Muscle layer of duodenum (tissue), 2 donors: Measurements from ENCODE around the gene IBA57.
"Not testable (repeated sequence)": the region's sequence is repeated elsewhere in the genome, so short reads cannot be mapped to it uniquely, and the experiment has no call there.

ENCODE experiments used
- H3K27ac ChIP-seq: one replicate; pipeline ENCODE4 v1.7.0; 2013; ENCODE audit warnings: mild to moderate bottlenecking, low read length
- H3K27me3 ChIP-seq: one replicate; pipeline ENCODE4 v1.7.0; 2013; ENCODE audit warnings: low read depth, mild to moderate bottlenecking, control low read depth, low read length
- H3K36me3 ChIP-seq, 2 donors: one replicate each; pipeline ENCODE4 v1.7.0; 2013; ENCODE audit warnings: low read length in 2 of 2, control low read depth in 1 of 2, mild to moderate bottlenecking in 1 of 2; ENCODE audit not compliant: insufficient read depth in 2 of 2, control insufficient read depth in 1 of 2
- H3K4me1 ChIP-seq, 2 donors: one replicate each; pipeline ENCODE4 v1.7.0; 2013; ENCODE audit warnings: low read length in 2 of 2, mild to moderate bottlenecking in 2 of 2, control low read depth in 1 of 2, moderate library complexity in 1 of 2; ENCODE audit not compliant: insufficient read depth in 2 of 2, control insufficient read depth in 1 of 2
- H3K4me3 ChIP-seq, 2 donors: one replicate each; pipeline ENCODE4 v1.7.0; 2013; ENCODE audit warnings: low read length in 2 of 2, low read depth in 1 of 2, mild to moderate bottlenecking in 1 of 2
- H3K9me3 ChIP-seq, 2 donors: one replicate each; pipeline ENCODE4 v1.7.0; 2013; ENCODE audit warnings: low read length in 2 of 2, control low read depth in 1 of 2, mild to moderate bottlenecking in 1 of 2; ENCODE audit not compliant: control insufficient read depth in 1 of 2
- donor health status: healthy.

IBA57 gene

DNA sequence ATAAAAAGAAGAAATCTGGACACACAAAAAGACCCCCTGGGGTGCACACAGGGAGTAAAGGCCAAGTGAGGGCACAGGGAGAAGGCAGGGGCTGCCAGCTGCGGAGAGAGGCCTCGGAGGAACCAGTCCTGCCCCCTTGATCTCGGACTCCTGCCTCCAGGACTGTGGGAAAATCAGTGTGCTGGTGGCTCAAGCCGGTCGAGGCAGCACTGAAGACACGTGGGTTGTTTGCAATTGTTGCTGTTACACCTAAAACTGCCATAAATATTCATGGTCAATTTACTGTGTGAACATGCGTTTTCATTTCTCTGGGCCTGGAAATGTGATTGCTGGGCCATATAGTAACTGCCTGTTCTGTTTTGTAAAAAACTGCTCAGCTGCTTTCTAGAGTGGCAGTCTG, 18.5 kb downstream of the IBA57 start:
- Histone ChIP-seq H3K27me3 (no peaks in the 10 kb centered on the region), H3K4me3 (no peak overlapping the region), H3K4me1 (no peaks in the 10 kb centered on the region), H3K27ac (no peak overlapping the region), H3K9me3 (no peaks in the 10 kb centered on the region), H3K36me3 (no peaks in the 10 kb centered on the region)

DNA sequence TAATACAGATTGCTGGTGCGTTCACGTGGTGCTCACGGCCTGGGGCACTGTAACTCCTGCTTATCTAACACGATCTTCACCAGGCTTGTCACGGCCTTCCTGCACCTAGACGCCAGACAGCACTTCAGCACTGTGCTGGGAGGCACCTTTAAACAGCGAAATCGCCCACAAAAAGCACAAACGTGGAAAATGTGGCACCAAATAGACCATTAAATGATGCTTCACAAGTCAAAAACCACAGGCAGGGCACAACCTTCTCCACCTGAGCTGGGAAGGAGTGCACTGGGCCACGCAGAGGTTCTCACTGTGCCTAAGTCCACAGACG, 20.0 kb downstream of the IBA57 start:
- Histone ChIP-seq H3K27ac (no peak overlapping the region), H3K27me3 (no peaks in the 10 kb centered on the region), H3K4me1 (no peaks in the 10 kb centered on the region), H3K9me3 (no peaks in the 10 kb centered on the region), H3K4me3 (no peak overlapping the region), H3K36me3 (no peaks in the 10 kb centered on the region)

DNA sequence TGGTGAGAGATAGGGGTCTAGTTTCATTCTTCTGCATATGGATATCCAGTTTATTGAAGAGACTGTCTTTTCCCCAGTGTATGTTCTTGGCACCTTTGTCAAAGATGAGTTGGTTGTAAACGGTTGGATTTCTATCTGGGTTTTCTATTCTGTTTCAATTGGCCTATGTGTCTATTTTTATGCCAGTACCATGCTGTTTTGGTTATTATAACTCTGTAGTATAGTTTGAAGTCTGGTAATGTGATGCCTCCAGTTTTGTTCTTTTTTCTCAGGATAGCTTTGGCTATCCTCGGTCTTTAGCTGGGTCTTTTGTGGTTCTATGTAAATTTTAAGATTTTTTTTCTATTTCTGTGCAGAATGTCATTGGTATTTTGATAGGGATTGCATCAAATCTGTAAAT, 22.6 kb downstream of the IBA57 start:
- H3K4me3 ChIP-seq, H3K36me3 ChIP-seq, H3K27me3 ChIP-seq, H3K27ac ChIP-seq, H3K9me3 ChIP-seq, H3K4me1 ChIP-seq: not testable (repeated sequence)

DNA sequence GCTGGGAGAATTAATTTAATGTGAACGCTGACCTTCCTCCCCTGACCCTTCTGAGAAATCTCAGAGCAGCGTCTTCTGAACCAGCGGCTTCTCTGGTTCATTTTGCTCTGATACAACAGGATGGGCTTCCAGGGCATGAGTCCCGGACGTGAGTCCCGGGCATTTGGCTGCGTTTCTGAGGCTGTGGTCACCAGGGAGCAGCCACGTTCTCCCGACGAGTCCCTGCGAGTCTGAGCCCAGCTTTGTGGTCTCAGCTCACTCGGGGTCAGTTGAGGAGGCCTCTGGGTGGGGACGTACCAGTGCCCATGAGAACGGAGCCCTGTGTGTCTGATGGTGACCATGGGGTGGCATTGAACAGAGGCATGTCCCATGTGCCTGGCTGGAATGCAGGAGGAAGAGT, 24.6 kb downstream of the IBA57 start:
- Histone ChIP-seq H3K4me3 (no peak overlapping the region), H3K9me3 (no peaks in the 10 kb centered on the region), H3K36me3 (no peaks in the 10 kb centered on the region), H3K27ac (no peak overlapping the region), H3K4me1 (no peaks in the 10 kb centered on the region), H3K27me3 (no peaks in the 10 kb centered on the region)

DNA sequence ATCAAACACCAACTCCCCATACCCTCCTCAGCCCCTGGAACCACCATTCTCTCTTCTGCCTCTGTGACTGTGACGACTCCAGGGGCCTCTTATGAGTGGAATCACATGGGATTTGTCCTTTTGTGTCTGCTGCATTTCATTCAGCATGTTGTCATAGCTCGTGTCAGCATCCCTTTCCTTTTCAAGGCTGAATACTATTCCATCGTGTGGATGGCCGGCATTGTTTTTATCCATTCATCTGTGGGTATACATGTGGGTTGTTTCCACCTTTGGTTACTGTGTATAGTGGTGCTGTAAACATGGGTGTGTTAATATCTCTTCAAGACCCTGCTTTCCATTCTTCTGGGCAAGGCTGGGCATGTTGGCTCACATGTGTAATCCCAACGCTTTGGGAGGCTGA, 25.2 kb downstream of the IBA57 start:
- Histone ChIP-seq H3K4me3 (no peak overlapping the region), H3K9me3 (no peaks in the 10 kb centered on the region), H3K27me3 (no peaks in the 10 kb centered on the region)

DNA sequence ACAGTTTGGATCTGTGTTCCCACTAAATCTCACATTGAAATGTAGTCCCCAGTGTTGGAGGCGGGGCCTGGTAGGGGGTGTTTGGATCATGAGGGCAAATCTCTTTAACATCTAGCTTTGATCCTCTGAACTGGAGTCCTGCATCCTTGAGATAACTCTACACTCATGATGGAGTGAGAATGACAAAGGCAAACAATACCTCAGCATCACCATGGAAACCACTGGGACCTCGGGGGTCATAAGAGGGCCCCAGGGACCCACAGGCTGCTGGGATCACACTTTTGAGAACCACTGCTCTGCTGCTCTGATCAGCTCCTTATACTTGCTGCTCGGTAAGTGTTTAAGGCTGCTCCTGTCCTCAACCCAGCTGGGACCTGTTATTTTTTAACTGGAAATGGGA, 28.8 kb downstream of the IBA57 start:
- no peaks in the 10 kb centered on the region for H3K4me1 ChIP-seq
- H3K27ac ChIP-seq, result no peak overlapping the region

More for the DNA sequence above, 25.2 kb downstream of the IBA57 start:
- Histone ChIP-seq H3K36me3 (no peaks in the 10 kb centered on the region), H3K4me1 (no peaks in the 10 kb centered on the region), H3K27ac (no peak overlapping the region)

DNA sequence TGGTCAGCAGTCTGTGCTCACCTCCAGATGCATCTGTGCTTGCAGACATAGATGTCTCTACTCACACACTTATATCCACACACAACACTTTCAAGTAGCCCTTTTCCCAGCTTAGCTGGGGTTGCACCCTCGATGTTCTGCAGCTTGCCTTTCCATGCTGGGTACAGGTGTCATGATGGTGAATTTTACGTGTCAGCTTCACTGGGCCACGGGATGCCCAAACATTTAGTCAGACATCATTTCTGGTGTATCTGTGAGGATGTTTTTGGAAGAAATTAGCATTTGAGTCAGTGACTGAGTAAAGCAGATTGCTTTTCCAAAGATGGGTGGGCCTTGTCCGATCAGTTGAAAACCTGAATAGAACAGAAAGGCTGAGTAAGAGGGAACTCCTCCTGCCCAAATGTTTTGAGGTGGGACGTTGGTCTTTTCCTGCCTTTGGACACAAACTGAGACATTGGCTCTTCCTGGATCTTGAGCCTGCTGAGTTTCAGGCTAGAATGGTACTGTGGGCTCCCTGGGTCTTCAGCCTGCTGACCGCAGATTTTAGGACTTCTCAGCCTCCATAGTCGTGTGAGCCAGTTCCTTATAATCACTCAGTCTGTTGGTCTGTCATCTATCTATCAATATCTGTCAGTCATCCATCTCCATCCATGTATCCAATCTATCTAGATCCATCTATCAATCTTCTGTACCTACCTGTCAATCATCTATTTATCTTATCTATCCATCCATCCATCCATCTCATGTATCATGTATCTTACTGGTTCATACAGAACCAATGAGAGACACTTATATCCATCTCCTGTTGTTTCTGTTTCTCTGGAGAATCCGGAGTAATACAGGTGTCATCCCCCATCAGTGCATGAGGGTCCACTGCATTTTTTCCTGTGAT, 29.6 kb downstream of the IBA57 start:
- H3K27me3 ChIP-seq, result no peaks in the 10 kb centered on the region
- H3K4me1 ChIP-seq, result no peaks in the 10 kb centered on the region
- H3K27ac ChIP-seq, result no peak overlapping the region
- peaks cover 8 to 14% of the 10 kb centered on the region in 2 donors for H3K9me3 ChIP-seq
- peaks cover 0 to 2% of the 10 kb centered on the region in 2 donors for H3K36me3 ChIP-seq
- H3K4me3 ChIP-seq, result no peak overlapping the region

More for the DNA sequence above, 28.8 kb downstream of the IBA57 start:
- Histone ChIP-seq H3K9me3 (peaks cover 8 to 9% of the 10 kb centered on the region in 2 donors), H3K36me3 (no peaks in the 10 kb centered on the region), H3K4me3 (no peak overlapping the region), H3K27me3 (no peaks in the 10 kb centered on the region)

DNA sequence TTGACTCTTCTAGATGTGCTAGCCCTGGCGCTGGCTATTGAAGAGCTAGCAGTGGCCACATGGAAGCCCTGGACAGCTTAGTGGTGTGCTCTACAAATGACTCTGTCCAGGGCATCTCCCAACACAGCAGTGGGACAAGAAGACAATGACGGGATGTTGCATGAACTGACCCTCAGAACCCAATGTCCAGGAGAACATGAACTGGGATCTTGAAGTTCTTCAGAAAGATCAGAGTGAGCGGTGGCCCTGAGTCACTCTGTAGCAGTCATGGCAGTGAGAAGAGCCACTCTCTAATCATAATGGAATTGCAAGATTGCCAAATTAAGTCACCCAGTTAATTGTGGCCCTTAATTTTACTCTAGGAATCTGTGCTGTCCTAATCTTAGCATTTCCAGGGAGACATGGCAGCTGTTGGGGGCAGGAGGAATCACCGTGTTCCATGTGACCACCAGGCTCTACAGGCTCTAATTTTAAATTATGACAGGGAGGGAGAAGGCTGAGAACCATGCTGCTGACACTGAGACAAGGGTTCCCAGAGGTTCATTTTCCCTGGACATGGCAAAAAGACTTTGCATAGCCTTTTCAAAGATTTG, 32.0 kb downstream of the IBA57 start:
- H3K27ac ChIP-seq, result no peak overlapping the region
- peaks cover 8 to 14% of the 10 kb centered on the region in 2 donors for H3K9me3 ChIP-seq
- H3K27me3 ChIP-seq, result no peaks in the 10 kb centered on the region
- no peaks in the 10 kb centered on the region for H3K4me1 ChIP-seq
- no peak overlapping the region for H3K4me3 ChIP-seq
- peaks cover 0 to 5% of the 10 kb centered on the region in 2 donors for H3K36me3 ChIP-seq

DNA sequence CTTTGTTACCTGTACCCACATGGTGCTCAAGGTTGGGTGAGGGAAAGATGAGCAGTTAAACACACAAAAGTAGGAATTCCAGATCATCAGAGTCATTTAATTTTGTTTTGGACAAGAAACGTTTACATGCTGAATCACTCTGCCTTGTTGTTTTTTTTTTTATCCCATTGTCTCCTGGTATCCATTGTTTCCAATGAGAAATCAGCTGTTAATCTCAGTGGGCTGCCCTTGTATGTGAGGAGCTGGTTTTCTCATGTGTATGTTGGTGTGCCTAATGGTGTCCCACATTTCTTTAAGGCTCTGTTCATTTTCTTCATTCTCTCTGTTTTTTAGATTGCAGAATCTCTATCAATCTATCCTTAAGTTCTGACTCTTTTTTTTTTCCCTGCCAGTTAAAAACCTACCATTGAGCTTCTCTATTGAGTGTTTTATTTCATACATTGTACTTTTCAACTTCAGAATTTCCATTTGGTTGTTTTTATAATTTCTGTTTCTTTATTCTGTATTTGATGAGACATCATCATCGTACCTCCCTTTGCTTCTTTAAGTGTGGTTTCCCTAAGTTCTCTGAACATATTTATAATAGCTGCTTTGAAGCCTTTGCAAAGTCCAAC, 33.5 kb downstream of the IBA57 start:
- Histone ChIP-seq H3K27ac (no peak overlapping the region), H3K4me1 (no peaks in the 10 kb centered on the region), H3K36me3 (peaks cover 0 to 5% of the 10 kb centered on the region in 2 donors), H3K27me3 (no peaks in the 10 kb centered on the region), H3K4me3 (no peak overlapping the region), H3K9me3 (peaks cover 8 to 14% of the 10 kb centered on the region in 2 donors)

DNA sequence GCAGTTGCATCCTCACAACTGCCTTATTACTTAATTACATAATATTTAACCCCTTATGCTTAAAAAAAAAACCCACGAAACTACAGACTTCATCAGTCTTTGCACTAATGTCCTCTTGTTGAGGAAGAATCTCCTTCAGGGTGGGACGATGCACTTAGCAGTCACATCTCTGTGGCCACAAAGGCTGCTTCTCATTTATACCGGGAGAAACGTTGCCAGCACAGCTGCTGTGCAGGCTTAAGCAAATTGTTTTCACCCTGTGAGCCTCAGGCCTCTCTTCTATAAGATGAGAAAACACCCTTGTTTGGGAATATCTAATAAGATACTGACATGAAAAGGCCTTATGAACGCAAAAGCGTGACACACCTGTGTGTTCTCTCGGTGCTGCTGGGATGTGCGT, 39.4 kb downstream of the IBA57 start:
- no peaks in the 10 kb centered on the region for H3K27me3 ChIP-seq

DNA sequence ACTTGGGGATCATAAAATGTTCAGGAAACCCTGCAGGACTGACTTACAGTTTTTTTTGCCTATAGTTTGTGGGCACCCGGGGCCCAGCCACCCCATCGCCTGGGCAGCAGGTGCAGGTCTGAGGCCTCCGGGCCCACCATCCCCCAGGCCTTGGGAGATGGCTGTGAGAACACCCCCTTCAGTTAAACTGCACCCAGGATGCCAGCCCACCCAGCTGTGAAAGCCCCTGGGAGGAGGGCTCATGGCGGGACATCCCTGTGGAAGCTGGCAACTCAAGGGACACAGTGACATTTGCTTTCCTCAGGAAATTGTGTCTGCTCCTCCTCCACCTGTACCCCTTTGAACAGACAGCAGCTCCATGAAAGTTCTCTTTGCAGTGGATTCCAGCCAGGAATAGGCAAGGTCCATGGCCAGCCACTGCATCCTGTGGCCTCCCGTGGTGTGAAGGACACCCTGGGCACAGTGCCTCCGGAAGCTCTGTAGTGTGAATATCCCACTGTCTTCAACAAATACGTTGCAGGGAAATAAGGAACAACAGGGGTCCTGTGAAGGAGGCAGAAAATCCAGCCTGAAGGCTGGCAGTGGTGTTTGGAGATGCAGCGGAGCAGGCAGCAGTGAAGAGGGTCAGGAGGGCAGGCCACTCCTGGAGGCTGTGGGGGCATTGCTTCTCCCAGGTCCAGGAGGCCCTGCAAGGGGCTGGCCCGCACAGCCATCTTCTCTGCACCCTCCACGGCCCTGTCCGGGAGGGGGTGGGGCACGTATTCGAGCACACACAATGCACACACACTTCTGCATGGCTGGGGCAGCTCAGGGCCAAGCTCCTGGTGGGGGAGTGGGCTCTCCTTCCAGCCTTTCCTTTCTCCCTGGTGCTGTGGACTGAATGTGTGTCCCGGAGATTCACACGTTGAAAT, 40.2 kb downstream of the IBA57 start:
- Histone ChIP-seq H3K9me3 (no peaks in the 10 kb centered on the region), H3K4me1 (no peaks in the 10 kb centered on the region), H3K4me3 (no peak overlapping the region), H3K27ac (no peak overlapping the region), H3K36me3 (no peaks in the 10 kb centered on the region), H3K27me3 (no peaks in the 10 kb centered on the region)

More for the DNA sequence above, 39.4 kb downstream of the IBA57 start:
- no peaks in the 10 kb centered on the region for H3K4me1 ChIP-seq
- peaks cover 0 to 5% of the 10 kb centered on the region in 2 donors for H3K36me3 ChIP-seq
- H3K4me3 ChIP-seq, result no peak overlapping the region
- no peak overlapping the region for H3K27ac ChIP-seq
- H3K9me3 ChIP-seq, result no peaks in the 10 kb centered on the region
